ENCODE results near the gene FNDC1.

FNDC1 gene

GRCh38 chr6:159312206-159312605 is 143.0 kb downstream of the FNDC1 start:
- Mint-ChIP-seq H3K27ac (no peak overlapping the region), H3K36me3 (no peaks in the 10 kb centered on the region), H3K27me3 (peaks cover 17% of the 10 kb centered on the region), H3K9me3 (no peaks in the 10 kb centered on the region), H3K4me1 (no peaks in the 10 kb centered on the region), H3K4me3 (no peak overlapping the region)
- ATAC-seq = no peak

- Mint-ChIP-seq H3K27me3 (peaks cover 17% of the 10 kb centered on the region), H3K4me1 (no peaks in the 10 kb centered on the region), H3K27ac (no peak overlapping the region), H3K9me3 (no peaks in the 10 kb centered on the region), H3K36me3 (no peaks in the 10 kb centered on the region), H3K4me3 (no peak overlapping the region)
- ATAC-seq = no peak
Measured at GRCh38 chr6:159313018-159313417, 143.8 kb downstream of the FNDC1 start.

GRCh38 chr6:159315562-159315961 is 146.4 kb downstream of the FNDC1 start:
- Mint-ChIP-seq H3K27me3 (peaks cover 17% of the 10 kb centered on the region), H3K36me3 (no peaks in the 10 kb centered on the region), H3K9me3 (no peaks in the 10 kb centered on the region), H3K4me3 (no peak overlapping the region), H3K27ac (no peak overlapping the region), H3K4me1 (no peaks in the 10 kb centered on the region)
- peak; percentile 9 for ATAC-seq

GRCh38 chr6:159317430-159317829 is 148.2 kb downstream of the FNDC1 start:
- H3K36me3 Mint-ChIP-seq = no peaks in the 10 kb centered on the region
- no peaks in the 10 kb centered on the region for H3K9me3 Mint-ChIP-seq
- no peaks in the 10 kb centered on the region for H3K4me1 Mint-ChIP-seq
- H3K4me3 Mint-ChIP-seq = no peak overlapping the region
- no peak overlapping the region for H3K27ac Mint-ChIP-seq
- no peak for ATAC-seq
- peaks cover 17% of the 10 kb centered on the region for H3K27me3 Mint-ChIP-seq

- Mint-ChIP-seq H3K4me3 (no peak overlapping the region), H3K27me3 (no peaks in the 10 kb centered on the region), H3K4me1 (no peaks in the 10 kb centered on the region), H3K36me3 (no peaks in the 10 kb centered on the region), H3K27ac (no peak overlapping the region), H3K9me3 (no peaks in the 10 kb centered on the region)
- ATAC-seq = no peak
Measured at GRCh38 chr6:159321267-159321666, 152.1 kb downstream of the FNDC1 start.
